ENCODE measurements around the gene CEP43. TPM values are rescaled to one million over a fixed set of nuclear protein-coding genes. Genes with fewer than 3 reads are reported as not detected.
A peak's percentile ranks its signal among the peaks of the same experiment; 100 is the strongest.

Gene CEP43
- total RNA-seq, 5 donors from 2014 or later (not counting 1 experiment from before 2014, with no cell fraction given) = 12.3 to 15.9 (median 14.8) TPM

DNA sequence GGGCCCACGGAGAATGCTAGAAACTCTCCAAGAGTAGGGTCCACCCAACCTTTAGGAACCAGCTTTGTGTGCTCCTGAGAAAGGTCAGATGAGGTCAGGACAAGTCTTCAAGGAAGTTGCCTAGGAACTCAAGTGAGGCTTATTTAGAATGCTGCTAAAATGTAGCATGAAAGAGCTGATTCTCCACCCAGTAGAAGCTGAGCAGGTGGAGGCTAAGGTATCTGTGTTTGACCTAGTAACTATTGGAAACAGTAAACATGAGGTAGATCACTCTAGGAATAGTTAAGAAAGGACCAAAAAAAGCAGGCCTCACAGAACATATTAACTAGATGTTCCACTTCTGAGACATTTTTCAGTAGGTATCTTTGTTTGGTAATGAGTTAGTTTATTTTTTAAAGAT is 13.9 kb downstream of the CEP43 start:
- H3K27ac ChIP-seq (ENCODE audit: low read length) = no peak overlapping the region
- peaks cover 0 to 28% of the 10 kb centered on the region in 2 donors for H3K36me3 ChIP-seq (ENCODE audit: control insufficient read depth in 2 of 2, extremely low read depth in 1 of 2, insufficient read depth in 1 of 2, low read length in 1 of 2)
- H3K9me3 Mint-ChIP-seq = no peaks in the 10 kb centered on the region
- no peaks in the 10 kb centered on the region for H3K4me1 ChIP-seq (ENCODE audit: control insufficient read depth in 1 of 2, extremely low read depth in 1 of 2, insufficient read depth in 2 of 2, low read length in 2 of 2)
- H3K4me1 Mint-ChIP-seq = peaks cover 0 to 12% (median 4%) of the 10 kb centered on the region in 3 donors
- ChIA-PET POLR2A (no interaction called here), CTCF (interaction anchor here in 1 of 2 donors (1.0 kb wide), 1 partner anchor 239 kb away, joined by 3 read pairs; no protein-coding TSS in a partner anchor)
- DNase-seq = no peak
- no peaks in the 10 kb centered on the region for H3K27me3 Mint-ChIP-seq
- H3K36me3 Mint-ChIP-seq = peaks cover 50% of the 10 kb centered on the region
- H3K27me3 ChIP-seq (replicated peaks in 1 of 2; ENCODE audit: control insufficient read depth in 2 of 2, extremely low read depth in 1 of 2, insufficient read depth in 2 of 2, low read length in 1 of 2) = no peaks in the 10 kb centered on the region
- H3K4me3 ChIP-seq (ENCODE audit: control insufficient read depth in 1 of 2, extremely low read depth in 1 of 2, low read length in 1 of 2) = no peak overlapping the region
- no peak overlapping the region for H3K4me3 Mint-ChIP-seq
- no peaks in the 10 kb centered on the region for H3K9me3 ChIP-seq
- 89% methylated on average over 1 of the region's 1 CpG for WGBS (ENCODE audit: insufficient coverage)
- H3K27ac Mint-ChIP-seq = peak overlapping the region; percentile 58 to 67
- ATAC-seq (replicated peaks in 1 of 4) = no peak

- ChIA-PET POLR2A (no interaction called here), CTCF (no interaction called here)
- no peak overlapping the region for H3K27ac Mint-ChIP-seq
These were observed 14.7 kb downstream of the CEP43 start for GRCh38 chr6:167013946-167014345.

DNA sequence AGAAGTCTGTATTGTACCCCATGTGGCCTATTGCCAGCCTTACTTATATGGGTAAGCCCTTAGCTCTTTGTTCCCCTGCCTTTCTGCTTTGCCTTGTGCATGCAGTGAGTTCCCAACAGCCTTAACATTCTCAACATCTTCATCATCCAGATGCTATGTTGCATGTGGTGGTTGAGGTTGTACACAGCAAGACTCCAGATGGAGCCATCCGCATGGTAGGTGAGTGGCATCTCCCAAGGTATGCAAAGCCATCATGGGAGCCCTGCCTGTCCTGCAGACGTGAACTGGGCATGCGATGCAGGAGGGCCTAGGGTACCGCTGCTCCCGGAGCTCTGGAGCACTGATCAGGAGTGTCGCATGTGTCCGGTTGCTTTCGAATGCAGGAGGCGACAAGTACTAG is 16.1 kb downstream of the CEP43 start:
- 97% methylated on average over 3 of the region's 9 CpGs for WGBS (ENCODE audit: insufficient coverage)
- Histone ChIP-seq H3K9me3 (no peaks in the 10 kb centered on the region), H3K4me1 (ENCODE audit: control insufficient read depth in 1 of 2, extremely low read depth in 1 of 2, insufficient read depth in 2 of 2, low read length in 2 of 2) (no peaks in the 10 kb centered on the region), H3K4me3 (ENCODE audit: control insufficient read depth in 1 of 2, extremely low read depth in 1 of 2, low read length in 1 of 2) (no peak overlapping the region), H3K27ac (ENCODE audit: low read length) (no peak overlapping the region), H3K36me3 (ENCODE audit: control insufficient read depth in 2 of 2, extremely low read depth in 1 of 2, insufficient read depth in 1 of 2, low read length in 1 of 2) (peaks cover 0 to 30% of the 10 kb centered on the region in 2 donors), H3K27me3 (replicated peaks in 1 of 2; ENCODE audit: control insufficient read depth in 2 of 2, extremely low read depth in 1 of 2, insufficient read depth in 2 of 2, low read length in 1 of 2) (no peaks in the 10 kb centered on the region)
- ChIA-PET CTCF (interaction anchor here in 1 of 2 donors (0.5 kb wide), 1 partner anchor 56 kb away, joined by 3 read pairs; no protein-coding TSS in a partner anchor), POLR2A (interaction anchor here in 1 of 2 donors (0.5 kb wide), 1 partner anchor 108 kb away, joined by 3 read pairs; no protein-coding TSS in a partner anchor)
- DNase-seq = no peak
- Mint-ChIP-seq H3K36me3 (peaks cover 49% of the 10 kb centered on the region), H3K27me3 (no peaks in the 10 kb centered on the region), H3K4me1 (peaks cover 0 to 14% (median 7%) of the 10 kb centered on the region in 3 donors), H3K9me3 (no peaks in the 10 kb centered on the region), H3K4me3 (no peak overlapping the region), H3K27ac (no peak overlapping the region)
- ATAC-seq (replicated peaks in 1 of 4) = no peak

More at GRCh38 chr6:167013946-167014345, 14.7 kb downstream of the CEP43 start:
- H3K4me3 ChIP-seq (ENCODE audit: control insufficient read depth in 1 of 2, extremely low read depth in 1 of 2, low read length in 1 of 2) = no peak overlapping the region
- 100% methylated on average over 1 of the region's 4 CpGs for WGBS (ENCODE audit: insufficient coverage)
- no peaks in the 10 kb centered on the region for H3K9me3 Mint-ChIP-seq
- no peaks in the 10 kb centered on the region for H3K27me3 Mint-ChIP-seq
- H3K9me3 ChIP-seq = no peaks in the 10 kb centered on the region
- H3K4me1 Mint-ChIP-seq = peaks cover 0 to 12% (median 4%) of the 10 kb centered on the region in 3 donors
- ATAC-seq (replicated peaks in 1 of 4) = no peak
- no peaks in the 10 kb centered on the region for H3K4me1 ChIP-seq (ENCODE audit: control insufficient read depth in 1 of 2, extremely low read depth in 1 of 2, insufficient read depth in 2 of 2, low read length in 2 of 2)
- no peak overlapping the region for H3K27ac ChIP-seq (ENCODE audit: low read length)
- H3K27me3 ChIP-seq (replicated peaks in 1 of 2; ENCODE audit: control insufficient read depth in 2 of 2, extremely low read depth in 1 of 2, insufficient read depth in 2 of 2, low read length in 1 of 2) = no peaks in the 10 kb centered on the region
- H3K36me3 ChIP-seq (ENCODE audit: control insufficient read depth in 2 of 2, extremely low read depth in 1 of 2, insufficient read depth in 1 of 2, low read length in 1 of 2) = peaks cover 0 to 28% of the 10 kb centered on the region in 2 donors
- no peak for DNase-seq
- H3K36me3 Mint-ChIP-seq = peaks cover 52% of the 10 kb centered on the region
- H3K4me3 Mint-ChIP-seq = no peak overlapping the region

- DNase-seq = no peak
- Histone ChIP-seq H3K9me3 (no peaks in the 10 kb centered on the region), H3K4me1 (ENCODE audit: control insufficient read depth in 1 of 2, extremely low read depth in 1 of 2, insufficient read depth in 2 of 2, low read length in 2 of 2) (no peaks in the 10 kb centered on the region), H3K36me3 (ENCODE audit: control insufficient read depth in 2 of 2, extremely low read depth in 1 of 2, insufficient read depth in 1 of 2, low read length in 1 of 2) (peaks cover 4 to 21% of the 10 kb centered on the region in 2 donors), H3K27ac (ENCODE audit: low read length) (no peak overlapping the region), H3K4me3 (ENCODE audit: control insufficient read depth in 1 of 2, extremely low read depth in 1 of 2, low read length in 1 of 2) (no peak overlapping the region), H3K27me3 (replicated peaks in 1 of 2; ENCODE audit: control insufficient read depth in 2 of 2, extremely low read depth in 1 of 2, insufficient read depth in 2 of 2, low read length in 1 of 2) (no peaks in the 10 kb centered on the region)
- H3K27ac Mint-ChIP-seq = no peak overlapping the region
- peak in 1 of 4 experiments; percentile 37 for ATAC-seq (replicated peaks in 1 of 4)
- POLR2A ChIA-PET = interaction anchor here in 1 of 2 donors (1.1 kb wide), 1 partner anchor 118 kb away, joined by 3 read pairs; no protein-coding TSS in a partner anchor
- peak overlapping the region in 2 of 3 donors; percentile 37 to 52 for H3K4me3 Mint-ChIP-seq
- peaks cover 0 to 3% (median 3%) of the 10 kb centered on the region in 3 donors for H3K4me1 Mint-ChIP-seq
- no peaks in the 10 kb centered on the region for H3K27me3 Mint-ChIP-seq
- no CpG with 5 or more reads among the region's 3 CpGs for WGBS (ENCODE audit: insufficient coverage)
- no peaks in the 10 kb centered on the region for H3K9me3 Mint-ChIP-seq
- H3K36me3 Mint-ChIP-seq = peaks cover 20% of the 10 kb centered on the region
- CTCF ChIA-PET = no interaction called here
These were observed 21.0 kb downstream of the CEP43 start for GRCh38 chr6:167020206-167020605.

GRCh38 chr6:167027308-167027707 is 28.1 kb downstream of the CEP43 start:
- Histone ChIP-seq H3K36me3 (ENCODE audit: control insufficient read depth in 2 of 2, extremely low read depth in 1 of 2, insufficient read depth in 1 of 2, low read length in 1 of 2) (peaks cover 8 to 50% of the 10 kb centered on the region in 2 donors), H3K4me3 (ENCODE audit: control insufficient read depth in 1 of 2, extremely low read depth in 1 of 2, low read length in 1 of 2) (no peak overlapping the region), H3K4me1 (ENCODE audit: control insufficient read depth in 1 of 2, extremely low read depth in 1 of 2, insufficient read depth in 2 of 2, low read length in 2 of 2) (no peaks in the 10 kb centered on the region), H3K9me3 (no peaks in the 10 kb centered on the region), H3K27me3 (replicated peaks in 1 of 2; ENCODE audit: control insufficient read depth in 2 of 2, extremely low read depth in 1 of 2, insufficient read depth in 2 of 2, low read length in 1 of 2) (no peaks in the 10 kb centered on the region), H3K27ac (ENCODE audit: low read length) (no peak overlapping the region)
- peaks cover 45% of the 10 kb centered on the region for H3K36me3 Mint-ChIP-seq
- H3K4me1 Mint-ChIP-seq = peaks cover 0 to 3% (median 2%) of the 10 kb centered on the region in 3 donors
- no peak for ATAC-seq (replicated peaks in 1 of 4)
- WGBS (ENCODE audit: insufficient coverage) = 100% methylated on average over 2 of the region's 3 CpGs
- no peak overlapping the region for H3K27ac Mint-ChIP-seq
- H3K4me3 Mint-ChIP-seq = no peak overlapping the region
- DNase-seq = no peak
- CTCF ChIA-PET = no interaction called here
- H3K27me3 Mint-ChIP-seq = no peaks in the 10 kb centered on the region
- POLR2A ChIA-PET = no interaction called here
- H3K9me3 Mint-ChIP-seq = no peaks in the 10 kb centered on the region

DNA sequence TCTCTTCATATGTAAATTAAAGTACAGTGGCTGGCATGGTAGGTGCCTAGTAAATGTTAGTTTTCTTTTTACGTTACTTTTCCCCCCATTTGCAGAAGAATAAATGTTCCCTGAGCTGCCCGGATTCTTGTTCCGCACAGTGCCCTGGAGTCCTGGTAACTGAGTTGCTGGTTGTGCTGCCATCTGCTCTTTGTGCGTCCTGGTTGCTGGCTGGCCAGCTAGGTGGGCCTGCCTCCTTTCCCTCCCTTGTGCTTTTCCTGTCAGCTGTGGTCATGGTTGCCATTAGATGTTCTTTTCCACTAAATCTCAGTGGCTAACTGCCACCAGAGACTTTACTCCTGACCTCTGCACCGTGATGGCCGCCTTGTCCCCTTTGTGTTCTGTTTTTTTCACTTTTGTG is 28.6 kb downstream of the CEP43 start:
- peaks cover 0 to 3% (median 2%) of the 10 kb centered on the region in 3 donors for H3K4me1 Mint-ChIP-seq
- no peaks in the 10 kb centered on the region for H3K27me3 ChIP-seq (replicated peaks in 1 of 2; ENCODE audit: control insufficient read depth in 2 of 2, extremely low read depth in 1 of 2, insufficient read depth in 2 of 2, low read length in 1 of 2)
- CTCF ChIA-PET = no interaction called here
- H3K9me3 Mint-ChIP-seq = no peaks in the 10 kb centered on the region
- DNase-seq = no peak
- WGBS (ENCODE audit: insufficient coverage) = 100% methylated on average over 4 of the region's 6 CpGs
- no peak for ATAC-seq (replicated peaks in 1 of 4)
- peaks cover 45% of the 10 kb centered on the region for H3K36me3 Mint-ChIP-seq
- no peak overlapping the region for H3K27ac ChIP-seq (ENCODE audit: low read length)
- H3K4me3 ChIP-seq (ENCODE audit: control insufficient read depth in 1 of 2, extremely low read depth in 1 of 2, low read length in 1 of 2) = no peak overlapping the region
- no peak overlapping the region for H3K27ac Mint-ChIP-seq
- no peaks in the 10 kb centered on the region for H3K9me3 ChIP-seq
- POLR2A ChIA-PET = no interaction called here
- no peaks in the 10 kb centered on the region for H3K27me3 Mint-ChIP-seq
- peaks cover 8 to 45% of the 10 kb centered on the region in 2 donors for H3K36me3 ChIP-seq (ENCODE audit: control insufficient read depth in 2 of 2, extremely low read depth in 1 of 2, insufficient read depth in 1 of 2, low read length in 1 of 2)
- no peak overlapping the region for H3K4me3 Mint-ChIP-seq
- H3K4me1 ChIP-seq (ENCODE audit: control insufficient read depth in 1 of 2, extremely low read depth in 1 of 2, insufficient read depth in 2 of 2, low read length in 2 of 2) = no peaks in the 10 kb centered on the region
